Glutamatergic neuron (in vitro differentiated cells): ENCODE measurements around the gene ABCA13. TPM values are rescaled to one million over a fixed set of nuclear protein-coding genes. Genes with fewer than 3 reads are reported as not detected.

Experiments used
- DNase-seq: peaks from one replicate; pipeline ENCODE4 v3.0.0; 2022
- H3K27ac Mint-ChIP-seq: one replicate; pipeline ENCODE4 v1.8.0; 2020; ENCODE audit warnings: mild to moderate bottlenecking, mixed read lengths, inconsistent platforms; ENCODE audit not compliant: unreplicated experiment
- H3K27me3 Mint-ChIP-seq: one replicate; pipeline ENCODE4 v1.8.0; 2020; ENCODE audit warnings: mild to moderate bottlenecking, moderate library complexity, mixed read lengths, inconsistent platforms; ENCODE audit not compliant: unreplicated experiment
- H3K36me3 Mint-ChIP-seq: one replicate; pipeline ENCODE4 v1.8.0; 2020; ENCODE audit warnings: mild to moderate bottlenecking, mixed read lengths, inconsistent platforms; ENCODE audit not compliant: unreplicated experiment
- H3K4me1 Mint-ChIP-seq: one replicate; pipeline ENCODE4 v1.8.0; 2020; ENCODE audit warnings: mild to moderate bottlenecking, low read depth, mixed read lengths, inconsistent platforms; ENCODE audit not compliant: unreplicated experiment
- H3K4me3 Mint-ChIP-seq: one replicate; pipeline ENCODE4 v1.8.0; 2020; ENCODE audit warnings: mild to moderate bottlenecking, mixed read lengths, inconsistent platforms; ENCODE audit not compliant: unreplicated experiment
- H3K9me3 Mint-ChIP-seq: one replicate; pipeline ENCODE4 v1.8.0; 2020; ENCODE audit warnings: mild to moderate bottlenecking, moderate library complexity, mixed read lengths, inconsistent platforms; ENCODE audit not compliant: unreplicated experiment
- total RNA-seq: library from RNA; stranded (reverse); fragmentation: NEBNext Ultra II Directional; extraction: Animal tissue kit (Norgen Biotek cat#: 25700); gene quantifications from one replicate; pipeline ENCODE4 v1.2.1, GENCODE V29; 2021; ENCODE audit not compliant: unreplicated experiment
- TF ChIP-seq, protein P1 (sequence below): fragments of 200-600 bp; sonication (generic); IDR thresholded peaks from one replicate; pipeline ENCODE4 v1.5.0; 2021; ENCODE audit not compliant: partially characterized antibody, unreplicated experiment

Gene ABCA13
- total RNA-seq, 1 donor from 2014 or later, result 0.61 TPM

DNA sequence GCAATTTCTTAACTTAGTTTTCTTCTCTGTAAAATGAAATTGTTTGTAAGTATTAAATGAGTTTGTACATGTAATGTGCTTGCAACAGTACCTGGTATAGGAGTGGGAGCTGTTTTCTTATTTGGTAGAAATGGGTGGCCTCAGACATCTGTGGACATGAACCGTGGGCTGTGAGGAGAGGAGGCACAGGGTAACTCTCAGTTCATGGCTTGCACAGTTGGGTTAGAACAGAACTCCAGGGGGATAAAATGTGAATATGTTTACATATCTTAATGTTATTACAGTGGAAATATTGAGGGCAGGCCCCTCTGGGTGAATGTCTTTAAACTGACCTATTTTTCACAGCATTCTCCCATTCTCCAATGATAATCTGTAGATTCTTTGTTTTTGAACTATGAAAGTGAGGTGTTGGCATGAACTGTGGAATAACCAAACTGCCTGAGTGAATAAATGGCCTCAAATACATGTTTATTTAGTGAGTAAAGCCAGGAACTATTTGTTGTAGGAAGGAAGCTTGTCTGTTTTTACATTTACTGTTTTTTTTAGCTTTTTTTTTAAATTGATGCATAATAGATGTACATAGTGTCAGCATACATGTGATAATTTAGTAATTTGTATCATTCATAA, 2.6 kb downstream of the ABCA13 start:
- DNase-seq, result no peak
- Mint-ChIP-seq H3K4me3 (no peak overlapping the region), H3K27me3 (no peaks in the 10 kb centered on the region), H3K9me3 (no peaks in the 10 kb centered on the region), H3K36me3 (no peaks in the 10 kb centered on the region), H3K27ac (no peak overlapping the region), H3K4me1 (peaks cover 3% of the 10 kb centered on the region)
- TF ChIP-seq, protein P1, sequence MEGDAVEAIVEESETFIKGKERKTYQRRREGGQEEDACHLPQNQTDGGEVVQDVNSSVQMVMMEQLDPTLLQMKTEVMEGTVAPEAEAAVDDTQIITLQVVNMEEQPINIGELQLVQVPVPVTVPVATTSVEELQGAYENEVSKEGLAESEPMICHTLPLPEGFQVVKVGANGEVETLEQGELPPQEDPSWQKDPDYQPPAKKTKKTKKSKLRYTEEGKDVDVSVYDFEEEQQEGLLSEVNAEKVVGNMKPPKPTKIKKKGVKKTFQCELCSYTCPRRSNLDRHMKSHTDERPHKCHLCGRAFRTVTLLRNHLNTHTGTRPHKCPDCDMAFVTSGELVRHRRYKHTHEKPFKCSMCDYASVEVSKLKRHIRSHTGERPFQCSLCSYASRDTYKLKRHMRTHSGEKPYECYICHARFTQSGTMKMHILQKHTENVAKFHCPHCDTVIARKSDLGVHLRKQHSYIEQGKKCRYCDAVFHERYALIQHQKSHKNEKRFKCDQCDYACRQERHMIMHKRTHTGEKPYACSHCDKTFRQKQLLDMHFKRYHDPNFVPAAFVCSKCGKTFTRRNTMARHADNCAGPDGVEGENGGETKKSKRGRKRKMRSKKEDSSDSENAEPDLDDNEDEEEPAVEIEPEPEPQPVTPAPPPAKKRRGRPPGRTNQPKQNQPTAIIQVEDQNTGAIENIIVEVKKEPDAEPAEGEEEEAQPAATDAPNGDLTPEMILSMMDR, result no peak

DNA sequence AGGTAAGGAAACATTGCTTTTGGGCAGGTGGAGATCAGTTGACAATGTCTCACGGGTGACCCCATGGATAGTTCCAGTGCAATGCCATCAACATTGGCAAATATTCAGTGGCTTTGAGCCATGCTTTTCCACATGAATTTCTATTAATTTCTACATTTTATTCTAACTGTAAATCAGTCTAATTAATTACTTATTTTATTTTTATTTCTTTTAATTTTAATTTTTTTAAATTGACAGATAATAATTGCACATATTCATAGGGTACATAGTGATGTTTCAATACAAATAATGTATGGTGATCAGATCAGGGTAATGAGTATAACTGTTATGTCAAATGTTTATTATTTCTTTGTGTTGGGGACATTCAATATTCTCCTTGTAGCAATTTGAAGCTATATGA, 3.8 kb downstream of the ABCA13 start:
- H3K27me3 Mint-ChIP-seq, result peaks cover 6% of the 10 kb centered on the region
- no peak for DNase-seq
- peaks cover 5% of the 10 kb centered on the region for H3K9me3 Mint-ChIP-seq
- H3K4me3 Mint-ChIP-seq, result no peak overlapping the region
- TF ChIP-seq, protein P1, result no peak
- no peaks in the 10 kb centered on the region for H3K36me3 Mint-ChIP-seq
- H3K27ac Mint-ChIP-seq, result no peak overlapping the region
- H3K4me1 Mint-ChIP-seq, result peaks cover 12% of the 10 kb centered on the region

DNA sequence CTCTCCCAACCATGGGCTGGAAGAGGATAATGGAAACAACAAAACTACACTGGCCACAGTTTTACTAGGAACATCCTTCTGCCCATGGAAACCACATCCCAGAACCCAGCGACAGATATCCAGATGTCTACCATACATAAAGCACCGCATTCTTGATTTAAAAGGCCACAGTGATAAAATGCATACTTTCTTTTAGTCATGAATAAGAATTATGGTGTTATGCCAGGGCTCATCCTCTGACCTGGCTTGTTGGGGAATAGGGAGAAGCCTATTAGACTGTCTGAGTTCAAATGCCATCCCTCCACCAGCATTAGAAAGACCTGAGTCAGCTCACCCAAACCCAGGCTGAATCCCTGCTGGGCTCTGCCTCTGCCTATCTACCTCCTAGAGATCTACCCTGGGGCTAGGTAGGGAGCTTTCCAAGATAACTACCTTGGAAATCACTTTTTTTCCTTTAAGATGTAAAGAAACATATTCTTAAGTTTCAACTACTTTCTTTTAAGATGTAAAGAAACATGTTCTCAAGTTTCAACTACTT, 5.2 kb downstream of the ABCA13 start:
- peaks cover 6% of the 10 kb centered on the region for H3K27me3 Mint-ChIP-seq
- TF ChIP-seq, protein P1, result no peak
- DNase-seq, result no peak
- H3K27ac Mint-ChIP-seq, result no peak overlapping the region
- H3K4me1 Mint-ChIP-seq, result peaks cover 9% of the 10 kb centered on the region
- peaks cover 5% of the 10 kb centered on the region for H3K9me3 Mint-ChIP-seq
- H3K4me3 Mint-ChIP-seq, result no peak overlapping the region
- no peaks in the 10 kb centered on the region for H3K36me3 Mint-ChIP-seq

DNA sequence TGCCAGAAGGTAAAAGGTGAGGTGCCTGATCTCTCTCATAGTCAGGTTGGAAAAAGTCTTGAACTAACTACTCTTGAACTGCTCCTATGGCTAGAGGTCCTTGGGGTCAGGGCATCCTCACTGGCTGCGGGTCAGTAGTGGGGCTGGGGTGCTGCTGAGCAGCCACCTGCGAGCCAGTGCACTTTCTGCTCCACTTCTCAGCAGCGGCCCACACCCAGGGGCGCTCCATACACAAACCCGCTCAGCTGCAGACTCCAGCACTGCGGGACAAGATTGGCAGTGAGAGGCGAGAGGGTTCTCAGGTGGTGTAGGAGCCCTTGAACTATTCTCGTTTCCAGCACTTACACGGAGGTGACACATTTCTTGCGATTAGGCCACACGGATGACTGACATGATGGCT, 6.0 kb downstream of the ABCA13 start:
- Mint-ChIP-seq H3K27me3 (peaks cover 6% of the 10 kb centered on the region), H3K9me3 (peaks cover 5% of the 10 kb centered on the region), H3K27ac (no peak overlapping the region), H3K4me1 (peaks cover 9% of the 10 kb centered on the region), H3K4me3 (no peak overlapping the region), H3K36me3 (no peaks in the 10 kb centered on the region)
- TF ChIP-seq, protein P1, result no peak
- no peak for DNase-seq

DNA sequence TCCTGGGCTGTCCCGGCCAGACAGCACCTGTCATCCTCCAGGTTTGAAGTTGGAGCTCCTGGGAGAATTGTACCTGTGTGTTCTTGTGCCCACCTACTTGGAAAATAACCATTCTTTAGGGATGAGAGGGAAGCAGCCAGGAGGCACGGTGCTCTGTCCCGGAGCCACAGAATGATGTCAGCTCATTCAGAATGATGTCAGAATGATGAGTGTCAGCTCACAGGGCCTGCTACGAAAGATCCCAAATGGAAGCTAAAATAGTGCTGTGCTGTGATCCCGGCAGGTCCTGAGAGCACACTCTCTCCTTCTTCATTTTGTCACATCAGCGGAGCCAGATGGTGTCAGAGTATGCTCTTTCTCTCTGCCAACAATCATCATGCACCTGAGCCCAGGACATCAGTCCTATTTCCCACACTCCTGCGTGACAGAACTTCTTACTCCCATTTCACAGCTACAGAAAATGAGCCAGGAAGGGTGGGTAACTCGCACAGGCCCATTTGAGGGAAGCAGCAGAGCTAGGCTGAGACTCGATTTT, 8.3 kb downstream of the ABCA13 start:
- H3K27ac Mint-ChIP-seq, result peak overlapping the region; percentile 91
- H3K4me1 Mint-ChIP-seq, result peaks cover 21% of the 10 kb centered on the region

More for the DNA sequence above, 8.3 kb downstream of the ABCA13 start:
- Mint-ChIP-seq H3K9me3 (peaks cover 5% of the 10 kb centered on the region), H3K36me3 (no peaks in the 10 kb centered on the region), H3K27me3 (peaks cover 6% of the 10 kb centered on the region), H3K4me3 (peak overlapping the region; percentile 71)
- TF ChIP-seq, protein P1, result no peak
- DNase-seq, result no peak
